ENCODE data around the gene TMEM130.
"Not testable (repeated sequence)": the region's sequence is repeated elsewhere in the genome, so short reads cannot be mapped to it uniquely, and the experiment has no call there.

The TMEM130 gene

DNA sequence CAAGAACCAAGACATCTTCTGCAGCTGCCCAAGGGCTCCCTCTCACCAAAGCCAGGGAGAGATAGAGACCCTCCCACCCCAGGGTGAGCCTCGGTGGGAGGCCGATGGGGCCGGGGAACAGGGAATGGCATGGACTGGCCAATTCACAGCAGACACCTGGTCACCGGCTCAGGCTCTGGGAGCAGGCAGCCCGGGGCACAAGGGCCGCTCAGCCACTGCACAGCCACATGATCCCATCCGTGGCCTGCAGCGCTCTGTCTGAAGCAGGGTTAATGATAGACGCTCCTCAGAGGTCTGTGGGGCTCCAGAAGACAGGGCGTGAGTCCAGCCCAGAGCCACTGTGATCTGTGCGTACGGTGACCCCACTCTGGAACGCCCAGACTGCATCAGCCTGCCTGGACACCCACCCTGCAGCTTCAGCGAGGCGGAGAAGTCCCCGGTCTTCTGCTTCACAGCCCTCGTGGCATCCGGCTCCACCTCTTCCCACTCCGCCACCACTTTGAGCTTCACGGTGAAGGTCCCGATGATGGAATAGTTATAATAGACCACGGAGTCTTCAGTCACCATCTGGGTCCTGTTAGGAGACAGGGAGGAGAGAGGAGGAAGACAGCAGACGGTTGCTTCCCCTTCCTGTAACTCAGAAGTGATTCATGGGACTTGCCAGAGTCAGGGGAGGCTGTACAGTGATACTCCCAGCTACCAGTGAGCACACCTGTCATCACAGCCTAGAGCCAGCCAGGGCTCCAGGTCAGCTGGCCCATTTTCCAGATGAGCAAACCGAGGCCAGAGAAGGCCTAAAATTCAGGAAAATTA is 14.0 kb downstream of the TMEM130 start:
- Histone ChIP-seq H3K27me3 (ENCODE audit: control insufficient read depth in 5 of 5, insufficient read depth in 4 of 5, low read length in 5 of 5) (peaks cover 0 to 20% (median 9%) of the 10 kb centered on the region in 5 donors), H3K27ac (ENCODE audit: low read depth, low read length) (no peak overlapping the region), H3K9ac (ENCODE audit: low read length in 5 of 5) (no peak overlapping the region), H3K4me3 (ENCODE audit: low read depth in 1 of 5, low read length in 5 of 5) (no peak overlapping the region), H3K4me1 (ENCODE audit: control insufficient read depth in 5 of 5, insufficient read depth in 5 of 5, low read length in 5 of 5) (no peaks in the 10 kb centered on the region), H3K36me3 (ENCODE audit: control insufficient read depth in 5 of 5, insufficient read depth in 5 of 5, low read length in 5 of 5) (no peaks in the 10 kb centered on the region), H3K9me3 (ENCODE audit: control insufficient read depth in 5 of 5, low read length in 5 of 5) (no peaks in the 10 kb centered on the region)

DNA sequence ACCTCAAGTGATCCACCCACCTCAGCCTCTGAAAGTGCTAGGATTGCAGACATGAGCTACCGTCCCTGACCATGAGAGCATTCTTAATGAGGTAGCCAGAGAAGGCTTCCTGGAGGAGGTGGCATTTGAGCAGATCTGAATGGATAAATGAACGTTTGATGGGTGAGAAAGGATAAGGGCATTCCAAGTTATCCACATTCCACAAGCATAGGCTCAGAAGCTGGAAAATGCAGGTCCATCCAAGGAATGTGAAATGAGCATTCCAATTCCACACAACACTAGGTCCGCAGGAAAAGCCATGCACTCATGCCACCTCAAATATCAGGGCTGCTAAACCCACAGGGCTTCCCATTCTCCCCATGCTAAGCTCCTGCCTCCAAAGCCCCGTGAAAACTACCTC is 17.0 kb downstream of the TMEM130 start:
- H3K27me3 ChIP-seq (ENCODE audit: control insufficient read depth in 5 of 5, insufficient read depth in 4 of 5, low read length in 5 of 5) = peaks cover 0 to 20% (median 9%) of the 10 kb centered on the region in 5 donors
- H3K4me3 ChIP-seq (ENCODE audit: low read depth in 1 of 5, low read length in 5 of 5) = no peak overlapping the region
- no peak overlapping the region for H3K27ac ChIP-seq (ENCODE audit: low read depth, low read length)
- H3K36me3 ChIP-seq (ENCODE audit: control insufficient read depth in 5 of 5, insufficient read depth in 5 of 5, low read length in 5 of 5) = no peaks in the 10 kb centered on the region
- peaks cover 9 to 19% (median 16%) of the 10 kb centered on the region in 5 donors for H3K9me3 ChIP-seq (ENCODE audit: control insufficient read depth in 5 of 5, low read length in 5 of 5)
- no peak overlapping the region for H3K9ac ChIP-seq (ENCODE audit: low read length in 5 of 5)
- H3K4me1 ChIP-seq (ENCODE audit: control insufficient read depth in 5 of 5, insufficient read depth in 5 of 5, low read length in 5 of 5) = no peaks in the 10 kb centered on the region

DNA sequence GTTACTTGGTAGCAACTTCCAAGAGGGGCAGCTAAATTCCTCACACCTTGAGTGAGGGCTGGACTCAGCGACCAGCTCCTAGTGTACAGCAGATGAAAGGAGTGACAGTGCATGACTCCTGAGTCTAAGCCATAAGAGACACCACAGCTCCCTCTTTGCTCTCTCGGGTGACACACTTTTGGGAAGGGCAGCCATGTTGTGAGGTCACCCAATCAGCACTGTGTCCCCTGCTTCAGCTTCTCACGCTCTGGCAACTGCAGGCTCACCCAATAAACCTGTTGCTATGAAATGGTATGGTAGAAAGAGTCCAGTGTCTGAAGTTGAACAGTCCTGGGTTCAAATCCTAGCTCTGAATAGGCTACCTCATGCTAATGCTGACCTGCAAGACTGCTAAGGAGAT is 20.9 kb downstream of the TMEM130 start:
- no peak overlapping the region for H3K9ac ChIP-seq (ENCODE audit: low read length in 5 of 5)
- H3K4me3 ChIP-seq (ENCODE audit: low read depth in 1 of 5, low read length in 5 of 5) = no peak overlapping the region
- no peak overlapping the region for H3K27ac ChIP-seq (ENCODE audit: low read depth, low read length)
- H3K9me3 ChIP-seq (ENCODE audit: control insufficient read depth in 5 of 5, low read length in 5 of 5) = peaks cover 9 to 20% (median 18%) of the 10 kb centered on the region in 5 donors
- no peaks in the 10 kb centered on the region for H3K36me3 ChIP-seq (ENCODE audit: control insufficient read depth in 5 of 5, insufficient read depth in 5 of 5, low read length in 5 of 5)
- peaks cover 0 to 16% (median 3%) of the 10 kb centered on the region in 5 donors for H3K27me3 ChIP-seq (ENCODE audit: control insufficient read depth in 5 of 5, insufficient read depth in 4 of 5, low read length in 5 of 5)
- H3K4me1 ChIP-seq (ENCODE audit: control insufficient read depth in 5 of 5, insufficient read depth in 5 of 5, low read length in 5 of 5) = no peaks in the 10 kb centered on the region

DNA sequence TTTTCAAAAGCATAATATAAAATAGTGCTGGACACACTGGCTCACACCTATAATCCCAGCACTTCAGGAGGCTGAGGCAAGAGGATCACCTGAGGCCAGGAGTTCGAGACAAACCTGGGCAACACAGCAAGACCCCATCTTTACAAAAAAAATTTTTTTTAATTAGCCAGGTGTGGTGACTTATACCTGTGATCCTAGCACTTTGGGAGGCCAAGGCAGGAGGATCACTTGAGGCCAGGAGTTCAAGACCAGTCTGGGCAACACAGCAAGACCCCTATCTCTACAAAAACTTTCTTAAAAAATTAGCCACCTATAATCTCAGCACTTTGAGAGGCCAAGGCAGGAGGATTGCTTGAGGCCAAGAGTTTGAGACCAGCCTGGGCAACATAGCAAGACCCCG is 27.3 kb downstream of the TMEM130 start:
- H3K27ac ChIP-seq (ENCODE audit: low read depth, low read length); H3K9ac ChIP-seq (ENCODE audit: low read length in 5 of 5); H3K4me1 ChIP-seq (ENCODE audit: control insufficient read depth in 5 of 5, insufficient read depth in 5 of 5, low read length in 5 of 5); H3K9me3 ChIP-seq (ENCODE audit: control insufficient read depth in 5 of 5, low read length in 5 of 5); H3K4me3 ChIP-seq (ENCODE audit: low read depth in 1 of 5, low read length in 5 of 5); H3K36me3 ChIP-seq (ENCODE audit: control insufficient read depth in 5 of 5, insufficient read depth in 5 of 5, low read length in 5 of 5): not testable (repeated sequence)
- H3K27me3 ChIP-seq (ENCODE audit: control insufficient read depth in 5 of 5, insufficient read depth in 4 of 5, low read length in 5 of 5) = peaks cover 0 to 12% (median 3%) of the 10 kb centered on the region in 5 donors

DNA sequence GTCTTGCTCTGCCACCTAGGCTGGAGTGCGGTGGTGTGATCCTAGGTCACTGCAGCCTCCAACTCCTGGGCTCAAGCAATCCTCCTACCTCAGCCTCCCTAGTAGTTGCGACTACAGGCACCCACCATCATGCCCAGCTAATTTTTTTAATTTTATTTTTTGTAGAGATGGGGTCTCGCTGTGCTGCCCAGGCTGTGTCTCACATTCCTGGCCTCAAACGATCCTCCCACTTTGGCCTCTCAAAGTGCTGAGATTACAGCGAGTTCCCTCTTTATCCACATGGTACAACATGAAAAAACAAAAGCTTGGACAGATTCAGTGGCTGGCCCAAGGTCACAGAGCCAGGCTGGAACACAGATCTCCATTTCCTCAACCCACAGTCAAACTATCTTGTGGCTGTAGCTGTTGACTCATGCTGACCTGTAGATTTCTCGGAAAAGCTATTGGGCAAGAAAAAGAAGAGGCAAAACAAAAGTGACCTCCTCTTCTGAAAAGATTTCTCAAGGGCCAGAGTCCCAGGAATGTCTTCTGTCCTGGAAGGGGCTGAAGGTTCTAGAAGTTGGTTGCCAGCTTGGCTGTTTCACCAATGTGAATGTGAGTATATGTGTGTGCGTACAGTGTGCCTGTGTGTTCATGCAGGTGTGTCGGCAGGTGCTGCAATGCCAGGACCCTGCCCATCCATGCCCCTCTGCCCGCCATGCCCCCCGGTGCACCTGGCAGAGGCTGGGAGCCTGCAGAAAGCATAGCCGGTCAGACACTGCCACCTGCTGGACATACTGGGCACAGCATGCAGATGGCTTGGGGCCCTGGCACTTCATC is 28.4 kb downstream of the TMEM130 start:
- H3K27me3 ChIP-seq (ENCODE audit: control insufficient read depth in 5 of 5, insufficient read depth in 4 of 5, low read length in 5 of 5) = peaks cover 0 to 18% (median 8%) of the 10 kb centered on the region in 5 donors
- H3K27ac ChIP-seq (ENCODE audit: low read depth, low read length) = no peak overlapping the region
- no peaks in the 10 kb centered on the region for H3K9me3 ChIP-seq (ENCODE audit: control insufficient read depth in 5 of 5, low read length in 5 of 5)
- no peak overlapping the region for H3K9ac ChIP-seq (ENCODE audit: low read length in 5 of 5)
- H3K36me3 ChIP-seq (ENCODE audit: control insufficient read depth in 5 of 5, insufficient read depth in 5 of 5, low read length in 5 of 5) = no peaks in the 10 kb centered on the region
- H3K4me1 ChIP-seq (ENCODE audit: control insufficient read depth in 5 of 5, insufficient read depth in 5 of 5, low read length in 5 of 5) = peaks cover 0 to 4% (median 0%) of the 10 kb centered on the region in 5 donors
- no peak overlapping the region for H3K4me3 ChIP-seq (ENCODE audit: low read depth in 1 of 5, low read length in 5 of 5)

DNA sequence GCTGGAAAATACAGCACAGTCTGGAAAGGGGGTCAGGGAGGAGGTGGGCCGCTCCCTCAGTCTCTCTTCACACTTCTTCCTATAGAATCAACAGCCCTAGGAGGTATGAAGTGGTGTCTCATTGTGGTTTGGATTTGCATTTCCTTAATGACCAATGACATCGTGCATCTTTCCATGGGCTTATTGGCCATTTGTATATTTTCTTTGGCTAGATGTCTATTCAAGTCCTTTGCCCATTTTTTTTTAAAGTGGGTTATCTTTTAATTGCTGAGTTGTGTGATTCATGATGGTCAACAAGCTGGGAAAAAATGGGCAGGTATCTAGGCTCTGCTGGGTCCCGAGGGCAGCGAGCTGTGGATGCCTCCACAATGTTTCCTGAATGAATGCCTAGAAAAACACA is 29.1 kb downstream of the TMEM130 start:
- Histone ChIP-seq H3K36me3 (ENCODE audit: control insufficient read depth in 5 of 5, insufficient read depth in 5 of 5, low read length in 5 of 5) (no peaks in the 10 kb centered on the region), H3K27ac (ENCODE audit: low read depth, low read length) (no peak overlapping the region), H3K27me3 (ENCODE audit: control insufficient read depth in 5 of 5, insufficient read depth in 4 of 5, low read length in 5 of 5) (peaks cover 0 to 22% (median 9%) of the 10 kb centered on the region in 5 donors), H3K9me3 (ENCODE audit: control insufficient read depth in 5 of 5, low read length in 5 of 5) (no peaks in the 10 kb centered on the region), H3K9ac (ENCODE audit: low read length in 5 of 5) (no peak overlapping the region), H3K4me3 (ENCODE audit: low read depth in 1 of 5, low read length in 5 of 5) (no peak overlapping the region), H3K4me1 (ENCODE audit: control insufficient read depth in 5 of 5, insufficient read depth in 5 of 5, low read length in 5 of 5) (peaks cover 0 to 4% (median 0%) of the 10 kb centered on the region in 5 donors)

DNA sequence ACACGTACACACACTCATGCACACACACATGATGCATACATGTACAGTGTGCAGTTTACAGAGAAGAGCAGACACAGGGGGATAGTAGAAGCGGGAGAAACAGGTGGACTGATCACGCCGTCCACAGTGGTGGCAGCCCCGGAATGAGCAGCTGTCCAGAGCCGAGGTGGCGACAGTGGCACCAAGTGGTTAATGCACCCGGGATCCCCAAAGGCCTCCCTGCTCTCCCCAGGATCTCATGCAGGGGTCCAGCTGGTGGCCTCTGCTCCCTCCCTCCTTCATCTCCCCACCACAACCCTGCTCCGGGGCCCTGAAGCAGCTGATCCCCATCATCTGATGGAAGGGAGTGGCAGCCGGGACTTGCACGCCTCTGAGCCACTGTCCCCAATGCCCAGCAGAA is 29.7 kb downstream of the TMEM130 start:
- Histone ChIP-seq H3K4me1 (ENCODE audit: control insufficient read depth in 5 of 5, insufficient read depth in 5 of 5, low read length in 5 of 5) (peaks cover 0 to 4% (median 0%) of the 10 kb centered on the region in 5 donors), H3K4me3 (ENCODE audit: low read depth in 1 of 5, low read length in 5 of 5) (no peak overlapping the region), H3K9ac (ENCODE audit: low read length in 5 of 5) (no peak overlapping the region), H3K36me3 (ENCODE audit: control insufficient read depth in 5 of 5, insufficient read depth in 5 of 5, low read length in 5 of 5) (no peaks in the 10 kb centered on the region), H3K27ac (ENCODE audit: low read depth, low read length) (no peak overlapping the region), H3K9me3 (ENCODE audit: control insufficient read depth in 5 of 5, low read length in 5 of 5) (no peaks in the 10 kb centered on the region), H3K27me3 (ENCODE audit: control insufficient read depth in 5 of 5, insufficient read depth in 4 of 5, low read length in 5 of 5) (peaks cover 0 to 27% (median 13%) of the 10 kb centered on the region in 5 donors)

DNA sequence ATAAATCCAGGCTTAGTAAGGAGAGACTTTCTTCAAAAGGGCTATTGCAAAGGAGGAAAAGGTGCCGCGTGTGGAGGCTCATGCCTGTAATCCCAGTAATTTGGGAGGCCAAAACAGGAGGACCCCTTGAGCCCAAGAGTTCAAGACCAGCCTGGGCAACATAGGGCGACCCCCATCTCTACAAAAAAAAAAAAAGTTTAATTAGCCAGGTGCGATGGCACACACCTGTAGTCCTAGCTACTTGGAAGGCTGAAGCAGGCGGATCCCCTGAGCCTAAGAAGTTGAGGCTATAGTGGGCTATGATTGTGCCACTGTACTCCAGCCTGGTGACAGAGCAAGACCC is 32.2 kb downstream of the TMEM130 start:
- Histone ChIP-seq H3K4me3 (ENCODE audit: low read depth in 1 of 5, low read length in 5 of 5) (no peak overlapping the region), H3K9ac (ENCODE audit: low read length in 5 of 5) (no peak overlapping the region), H3K4me1 (ENCODE audit: control insufficient read depth in 5 of 5, insufficient read depth in 5 of 5, low read length in 5 of 5) (peaks cover 0 to 4% (median 0%) of the 10 kb centered on the region in 5 donors), H3K36me3 (ENCODE audit: control insufficient read depth in 5 of 5, insufficient read depth in 5 of 5, low read length in 5 of 5) (no peaks in the 10 kb centered on the region), H3K27me3 (ENCODE audit: control insufficient read depth in 5 of 5, insufficient read depth in 4 of 5, low read length in 5 of 5) (peaks cover 4 to 32% (median 15%) of the 10 kb centered on the region in 5 donors), H3K9me3 (ENCODE audit: control insufficient read depth in 5 of 5, low read length in 5 of 5) (no peaks in the 10 kb centered on the region), H3K27ac (ENCODE audit: low read depth, low read length) (no peak overlapping the region)

DNA sequence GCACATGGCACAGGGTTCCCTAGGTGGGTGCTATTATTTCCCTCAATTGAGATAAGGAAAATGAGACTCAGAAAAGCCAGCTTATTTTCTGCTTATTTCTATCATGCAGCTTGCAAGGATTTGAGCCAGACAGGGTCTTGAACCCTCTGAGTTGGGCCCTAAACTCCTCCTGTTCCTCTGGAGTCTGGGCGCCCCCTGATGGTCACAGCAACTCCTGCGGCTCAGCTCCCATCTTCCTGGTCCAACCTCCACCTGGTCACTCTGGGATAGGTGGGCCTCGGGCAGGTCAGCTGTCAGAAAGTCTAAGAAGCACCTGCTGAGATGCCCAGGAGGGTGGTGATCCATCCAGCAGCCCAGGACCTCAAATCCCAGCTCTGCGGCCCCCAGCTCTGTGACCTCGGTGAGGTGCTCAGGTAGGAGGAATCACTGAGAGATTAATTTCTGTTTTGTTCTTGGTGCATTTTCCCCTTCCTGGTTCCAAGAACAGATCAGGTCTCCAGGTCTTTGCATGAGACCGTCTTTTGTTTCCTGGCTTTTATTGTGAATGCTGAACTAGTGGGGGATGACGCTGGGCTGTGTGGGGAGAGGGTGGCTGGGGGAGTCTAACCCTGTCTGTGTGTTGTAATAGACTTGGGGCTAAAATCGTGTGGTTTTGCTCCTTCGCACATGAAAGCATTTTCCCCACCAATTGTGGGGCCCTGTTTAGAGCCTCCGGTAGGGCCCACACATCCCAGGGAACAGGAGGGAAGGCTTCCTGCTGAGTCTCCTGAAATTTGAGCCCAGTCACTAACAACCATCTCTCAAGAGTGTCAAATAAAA is 32.8 kb downstream of the TMEM130 start:
- Histone ChIP-seq H3K36me3 (ENCODE audit: control insufficient read depth in 5 of 5, insufficient read depth in 5 of 5, low read length in 5 of 5) (no peaks in the 10 kb centered on the region), H3K27me3 (ENCODE audit: control insufficient read depth in 5 of 5, insufficient read depth in 4 of 5, low read length in 5 of 5) (peaks cover 4 to 32% (median 15%) of the 10 kb centered on the region in 5 donors), H3K9me3 (ENCODE audit: control insufficient read depth in 5 of 5, low read length in 5 of 5) (no peaks in the 10 kb centered on the region), H3K9ac (ENCODE audit: low read length in 5 of 5) (no peak overlapping the region), H3K4me3 (ENCODE audit: low read depth in 1 of 5, low read length in 5 of 5) (no peak overlapping the region), H3K4me1 (ENCODE audit: control insufficient read depth in 5 of 5, insufficient read depth in 5 of 5, low read length in 5 of 5) (peaks cover 0 to 4% (median 0%) of the 10 kb centered on the region in 5 donors), H3K27ac (ENCODE audit: low read depth, low read length) (no peak overlapping the region)

All from subcutaneous abdominal adipose tissue (tissue), 5 donors.